GM04504 (cell line): ENCODE measurements around the gene GAP43.

Source experiments
- DNase-seq: peaks from one replicate; pipeline ENCODE4 v3.0.0-alpha.2; 2012; ENCODE audit warnings: low read depth

Gene GAP43, protein sequence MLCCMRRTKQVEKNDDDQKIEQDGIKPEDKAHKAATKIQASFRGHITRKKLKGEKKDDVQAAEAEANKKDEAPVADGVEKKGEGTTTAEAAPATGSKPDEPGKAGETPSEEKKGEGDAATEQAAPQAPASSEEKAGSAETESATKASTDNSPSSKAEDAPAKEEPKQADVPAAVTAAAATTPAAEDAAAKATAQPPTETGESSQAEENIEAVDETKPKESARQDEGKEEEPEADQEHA

DNA sequence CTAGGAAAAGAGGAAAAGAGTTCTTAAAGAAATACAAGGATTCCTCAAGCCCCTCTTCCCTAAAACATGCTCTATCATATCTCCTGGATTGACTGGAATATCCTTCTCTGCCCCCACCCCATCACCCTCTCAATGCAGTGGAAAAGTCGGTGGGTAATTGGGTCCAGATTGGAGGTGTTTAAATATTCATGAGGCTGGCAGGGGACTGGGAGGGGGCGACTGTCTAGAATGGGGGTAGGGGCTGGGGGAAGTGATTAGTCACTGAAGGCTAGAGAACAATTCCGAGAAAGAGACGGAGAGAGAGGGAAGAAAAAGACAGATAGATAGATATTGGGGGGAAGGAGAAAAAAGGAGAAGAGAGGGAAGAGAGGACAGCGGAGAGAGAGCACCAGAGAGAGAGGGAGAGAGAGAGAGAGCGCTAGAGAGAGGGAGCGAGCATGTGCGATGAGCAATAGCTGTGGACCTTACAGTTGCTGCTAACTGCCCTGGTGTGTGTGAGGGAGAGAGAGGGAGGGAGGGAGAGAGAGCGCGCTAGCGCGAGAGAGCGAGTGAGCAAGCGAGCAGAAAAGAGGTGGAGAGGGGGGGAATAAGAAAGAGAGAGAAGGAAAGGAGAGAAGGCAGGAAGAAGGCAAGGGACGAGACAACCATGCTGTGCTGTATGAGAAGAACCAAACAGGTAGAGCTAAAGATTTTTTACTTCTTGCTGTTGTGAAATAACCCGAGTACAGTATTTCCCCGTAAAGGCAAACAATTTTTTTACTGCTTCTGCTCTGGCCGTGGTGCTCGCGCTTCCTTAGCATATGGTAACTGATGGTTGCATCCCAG, at the start of gene GAP43:
Gene GAP43 (plus strand): TSS at position 467 of the 825 bp plus-strand sequence. CDS start 180 bp downstream, at position 647.
- peak; percentile 34 for DNase-seq

- no peak for DNase-seq
Measured at GRCh38 chr3:115576325-115576875, 46.9 kb upstream of the GAP43 start.

DNA sequence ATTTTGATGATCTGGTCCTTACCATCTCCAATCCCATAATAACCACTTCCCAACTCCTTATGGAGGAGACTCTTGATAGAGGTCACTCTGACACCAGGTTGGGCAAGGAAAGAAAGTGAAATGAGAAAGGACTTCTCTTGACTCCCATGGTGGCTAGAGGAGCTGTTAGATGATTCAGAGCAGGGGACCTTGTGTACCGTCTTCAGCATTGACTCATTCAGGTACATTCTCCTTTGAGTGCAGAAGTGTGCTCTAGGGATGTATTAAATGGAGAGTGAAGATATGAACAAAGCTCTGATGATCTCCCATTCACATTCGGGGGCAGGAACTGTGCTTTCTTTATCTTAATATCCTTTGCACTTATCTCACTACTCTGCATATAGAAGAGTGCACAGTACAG, 46.3 kb upstream of the GAP43 start:
- no peak for DNase-seq

GRCh38 chr3:115578331-115578730, 45.0 kb upstream of the GAP43 start:
- no peak for DNase-seq

GRCh38 chr3:115580566-115580965, 42.7 kb upstream of the GAP43 start:
- no peak for DNase-seq

- DNase-seq = peak; percentile 3
Measured at GRCh38 chr3:115581362-115582135, 41.8 kb upstream of the GAP43 start.

- DNase-seq = no peak
Measured at GRCh38 chr3:115588201-115589115, 34.9 kb upstream of the GAP43 start.

GRCh38 chr3:115590873-115591272, 32.4 kb upstream of the GAP43 start:
- no peak for DNase-seq

GRCh38 chr3:115595611-115596275, 27.6 kb upstream of the GAP43 start:
- no peak for DNase-seq

GRCh38 chr3:115598216-115598615, 25.1 kb upstream of the GAP43 start:
- no peak for DNase-seq

DNA sequence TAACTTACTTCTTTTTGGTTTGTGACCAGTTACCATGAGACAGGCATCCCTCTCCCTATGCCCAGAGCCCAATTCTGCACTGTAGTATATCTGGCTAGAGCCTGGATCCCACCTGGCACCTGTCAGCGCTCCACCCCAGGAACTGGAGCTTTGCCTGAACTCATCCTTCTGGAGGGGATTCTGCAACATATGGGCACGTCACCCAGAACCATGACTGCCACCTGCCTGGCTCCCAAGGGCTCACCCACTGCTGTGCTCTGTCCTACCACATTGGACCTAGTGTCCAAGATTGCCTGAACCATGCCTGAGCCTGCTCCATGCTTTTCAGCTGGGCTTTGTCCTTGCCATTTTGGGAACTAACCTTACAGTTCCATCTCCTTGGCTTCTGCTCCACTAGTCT, 21.1 kb upstream of the GAP43 start:
- DNase-seq = no peak

- DNase-seq = no peak
Measured at GRCh38 chr3:115611630-115612029, 11.7 kb upstream of the GAP43 start.

- no peak for DNase-seq
Measured at GRCh38 chr3:115615001-115615814, 8.1 kb upstream of the GAP43 start.

DNA sequence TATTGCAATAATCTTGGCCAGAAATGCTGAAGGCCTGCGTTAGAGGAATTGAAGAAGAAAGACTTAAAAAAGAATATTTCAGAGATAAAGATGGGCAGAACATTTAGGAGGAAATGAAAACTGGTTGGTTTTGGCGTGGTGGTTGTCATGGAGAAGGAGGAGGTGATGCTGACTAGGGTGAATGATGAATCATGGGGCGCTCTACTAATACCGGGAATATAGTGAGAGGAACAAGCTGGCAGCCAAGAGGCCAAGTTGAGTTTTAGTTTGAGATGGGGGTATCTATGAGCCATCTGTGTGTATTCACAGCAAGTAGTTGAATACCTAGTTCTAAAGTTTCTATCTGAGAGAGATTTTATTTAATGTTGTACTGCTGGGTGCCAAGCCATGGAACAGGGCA, 6.8 kb upstream of the GAP43 start:
- DNase-seq = no peak

GRCh38 chr3:115617591-115617990, 5.7 kb upstream of the GAP43 start:
- no peak for DNase-seq

GRCh38 chr3:115624029-115624741, 875 bp downstream of the GAP43 start:
- DNase-seq = no peak

DNA sequence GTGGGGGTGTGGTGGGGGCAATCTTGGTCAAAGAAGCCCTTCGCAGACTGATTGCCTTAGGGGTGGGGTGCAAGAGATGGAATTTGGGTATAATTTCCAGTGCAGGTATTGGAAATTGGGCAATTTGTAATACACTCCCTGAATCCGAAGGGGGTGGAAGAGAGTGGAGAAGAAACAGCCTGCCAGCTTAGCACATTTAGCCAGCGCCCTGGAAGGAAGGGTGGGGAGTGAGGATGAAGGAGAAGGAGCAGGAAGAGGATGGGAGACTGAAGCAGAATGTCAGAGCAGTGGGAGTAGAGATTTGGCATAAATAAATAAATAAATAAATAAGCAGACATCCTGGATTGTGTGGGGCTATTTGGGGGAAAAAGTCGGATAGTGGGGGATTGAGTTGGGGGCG, 1.6 kb downstream of the GAP43 start:
- no peak for DNase-seq

GRCh38 chr3:115626006-115626409, 2.7 kb downstream of the GAP43 start:
- no peak for DNase-seq

DNA sequence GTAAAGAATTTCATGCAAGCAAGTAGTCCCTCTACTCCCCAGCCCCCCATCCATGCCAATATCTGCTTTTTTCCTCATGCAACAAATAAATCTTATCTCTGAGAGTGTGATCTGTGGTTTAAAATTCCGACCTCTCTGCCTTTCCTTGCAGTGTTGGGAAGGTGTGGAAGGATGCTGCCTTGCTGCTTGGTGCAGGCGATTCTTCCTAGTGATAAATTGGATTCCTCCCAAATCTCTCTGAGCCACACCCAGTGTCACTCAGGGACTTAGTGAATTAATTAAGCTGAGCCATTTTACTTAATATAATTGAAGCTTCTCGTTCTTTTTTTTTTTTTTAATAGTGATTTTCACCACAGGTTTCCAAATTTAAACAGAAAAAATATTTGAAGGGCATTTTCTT, 3.4 kb downstream of the GAP43 start:
- no peak for DNase-seq
